ENCODE data around the gene CYP4F8.

Gene CYP4F8

DNA sequence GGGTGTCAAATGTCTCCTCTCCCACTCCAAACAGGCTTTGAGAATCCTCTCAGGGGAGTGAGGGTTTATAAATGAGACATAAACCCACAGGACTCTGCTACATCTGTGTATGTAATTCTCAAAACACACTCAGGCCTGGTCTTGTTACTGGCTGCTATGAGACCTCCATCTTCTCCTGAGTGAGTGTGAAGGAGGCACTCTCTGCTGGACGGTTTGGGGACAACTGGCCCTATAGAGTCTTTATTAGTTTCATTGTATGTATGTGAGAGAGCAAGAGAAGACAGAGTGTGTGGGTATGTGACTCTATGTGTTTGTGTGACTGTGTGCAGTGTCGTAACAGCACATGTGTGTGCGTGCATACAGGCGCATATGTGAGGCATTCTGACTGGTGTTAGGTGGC is 48.2 kb downstream of the CYP4F8 start:
- Histone ChIP-seq H3K27ac (ENCODE audit: low read length) (no peak overlapping the region), H3K27me3 (ENCODE audit: insufficient read depth, low read length, poor library complexity) (no peaks in the 10 kb centered on the region)

GRCh38 chr19:15666186-15666585 is 51.2 kb downstream of the CYP4F8 start:
- Histone ChIP-seq H4K20me1 (ENCODE audit: insufficient read depth, low read length) (no peaks in the 10 kb centered on the region), H3K9ac (ENCODE audit: low read depth, low read length) (no peak overlapping the region), H3K4me2 (ENCODE audit: insufficient read depth, low read length) (no peak overlapping the region), H2AFZ (ENCODE audit: low read depth, low read length) (no peak overlapping the region), H3K27ac (ENCODE audit: low read length) (no peak overlapping the region), H3K27me3 (ENCODE audit: insufficient read depth, low read length, poor library complexity) (no peaks in the 10 kb centered on the region), H3K79me2 (ENCODE audit: insufficient read depth, low read length) (no peaks in the 10 kb centered on the region), H3K4me1 (ENCODE audit: insufficient read depth, low read length) (no peaks in the 10 kb centered on the region), H3K4me3 (ENCODE audit: low read depth in 1 of 2, low read length in 2 of 2) (no peak overlapping the region), H3K9me3 (ENCODE audit: insufficient read depth, low read length, severe bottlenecking) (no peaks in the 10 kb centered on the region), H3K36me3 (ENCODE audit: insufficient read depth, low read length) (no peaks in the 10 kb centered on the region)
- no peak for TF ChIP-seq EZH2 (IDR thresholded peaks at IDR 0.05; ENCODE audit: borderline replicate concordance, low read depth, low read length, severe bottlenecking)
- no peak for TF ChIP-seq CTCF (IDR thresholded peaks at IDR 0.05; ENCODE audit: borderline replicate concordance, extremely low read depth, low read length, poor library complexity, severe bottlenecking)
- DNase-seq = no peak
- ATAC-seq (ENCODE audit: insufficient read depth, low read depth) = no peak

More for the DNA sequence above, 48.2 kb downstream of the CYP4F8 start:
- Histone ChIP-seq H3K4me2 (ENCODE audit: insufficient read depth, low read length) (no peak overlapping the region), H2AFZ (ENCODE audit: low read depth, low read length) (no peak overlapping the region), H3K9me3 (ENCODE audit: insufficient read depth, low read length, severe bottlenecking) (no peaks in the 10 kb centered on the region), H3K4me1 (ENCODE audit: insufficient read depth, low read length) (no peaks in the 10 kb centered on the region), H3K36me3 (ENCODE audit: insufficient read depth, low read length) (no peaks in the 10 kb centered on the region), H3K4me3 (ENCODE audit: low read depth in 1 of 2, low read length in 2 of 2) (no peak overlapping the region), H4K20me1 (ENCODE audit: insufficient read depth, low read length) (no peaks in the 10 kb centered on the region), H3K79me2 (ENCODE audit: insufficient read depth, low read length) (no peaks in the 10 kb centered on the region), H3K9ac (ENCODE audit: low read depth, low read length) (no peak overlapping the region)
- DNase-seq (no peak), ATAC-seq (ENCODE audit: insufficient read depth, low read depth) (no peak)
- TF ChIP-seq CTCF (IDR thresholded peaks at IDR 0.05; ENCODE audit: borderline replicate concordance, extremely low read depth, low read length, poor library complexity, severe bottlenecking) (no peak), EZH2 (IDR thresholded peaks at IDR 0.05; ENCODE audit: borderline replicate concordance, low read depth, low read length, severe bottlenecking) (no peak)

- Histone ChIP-seq H2AFZ (ENCODE audit: low read depth, low read length) (no peak overlapping the region), H3K9ac (ENCODE audit: low read depth, low read length) (no peak overlapping the region), H3K79me2 (ENCODE audit: insufficient read depth, low read length) (no peaks in the 10 kb centered on the region), H4K20me1 (ENCODE audit: insufficient read depth, low read length) (no peaks in the 10 kb centered on the region), H3K4me1 (ENCODE audit: insufficient read depth, low read length) (no peaks in the 10 kb centered on the region), H3K4me3 (ENCODE audit: low read depth in 1 of 2, low read length in 2 of 2) (no peak overlapping the region), H3K4me2 (ENCODE audit: insufficient read depth, low read length) (no peak overlapping the region), H3K9me3 (ENCODE audit: insufficient read depth, low read length, severe bottlenecking) (no peaks in the 10 kb centered on the region), H3K36me3 (ENCODE audit: insufficient read depth, low read length) (no peaks in the 10 kb centered on the region), H3K27ac (ENCODE audit: low read length) (no peak overlapping the region), H3K27me3 (ENCODE audit: insufficient read depth, low read length, poor library complexity) (no peaks in the 10 kb centered on the region)
- DNase-seq (no peak), ATAC-seq (ENCODE audit: insufficient read depth, low read depth) (no peak)
- no peak for TF ChIP-seq CTCF (IDR thresholded peaks at IDR 0.05; ENCODE audit: borderline replicate concordance, extremely low read depth, low read length, poor library complexity, severe bottlenecking)
- no peak for TF ChIP-seq EZH2 (IDR thresholded peaks at IDR 0.05; ENCODE audit: borderline replicate concordance, low read depth, low read length, severe bottlenecking)
Observed at GRCh38 chr19:15666883-15667282, 51.9 kb downstream of the CYP4F8 start.

DNA sequence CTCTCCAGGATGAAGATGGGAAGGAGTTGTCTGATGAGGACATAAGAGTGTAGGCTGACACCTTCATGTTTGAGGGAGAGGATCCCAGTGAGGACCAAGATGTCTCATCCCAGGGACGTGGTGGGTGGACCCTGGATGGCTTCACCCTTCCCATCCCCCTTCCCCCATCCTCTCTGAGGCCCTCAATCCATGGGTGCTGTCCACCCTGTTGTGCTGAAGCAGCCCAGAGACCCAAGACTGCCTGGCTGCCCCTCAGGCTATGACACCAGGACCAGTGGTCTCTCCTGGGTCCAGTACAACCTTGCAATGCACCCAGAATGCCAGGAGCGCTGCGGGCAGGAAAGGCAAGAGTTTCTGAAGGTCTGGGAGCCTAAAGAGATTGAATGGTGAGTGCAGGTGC is 54.4 kb downstream of the CYP4F8 start:
- Histone ChIP-seq H3K9ac (ENCODE audit: low read depth, low read length) (no peak overlapping the region), H3K27ac (ENCODE audit: low read length) (no peak overlapping the region), H2AFZ (ENCODE audit: low read depth, low read length) (no peak overlapping the region), H3K9me3 (ENCODE audit: insufficient read depth, low read length, severe bottlenecking) (no peaks in the 10 kb centered on the region), H3K79me2 (ENCODE audit: insufficient read depth, low read length) (no peaks in the 10 kb centered on the region), H4K20me1 (ENCODE audit: insufficient read depth, low read length) (no peaks in the 10 kb centered on the region), H3K4me3 (ENCODE audit: low read depth in 1 of 2, low read length in 2 of 2) (no peak overlapping the region), H3K4me2 (ENCODE audit: insufficient read depth, low read length) (no peak overlapping the region), H3K4me1 (ENCODE audit: insufficient read depth, low read length) (no peaks in the 10 kb centered on the region), H3K36me3 (ENCODE audit: insufficient read depth, low read length) (no peaks in the 10 kb centered on the region), H3K27me3 (ENCODE audit: insufficient read depth, low read length, poor library complexity) (no peaks in the 10 kb centered on the region)
- DNase-seq (no peak), ATAC-seq (ENCODE audit: insufficient read depth, low read depth) (no peak)
- TF ChIP-seq EZH2 (IDR thresholded peaks at IDR 0.05; ENCODE audit: borderline replicate concordance, low read depth, low read length, severe bottlenecking) (no peak), CTCF (IDR thresholded peaks at IDR 0.05; ENCODE audit: borderline replicate concordance, extremely low read depth, low read length, poor library complexity, severe bottlenecking) (no peak)
